Mesendoderm (in vitro differentiated cells): ENCODE measurements around the gene RAB17.

Experiments
- DNase-seq: peaks from one replicate; pipeline ENCODE4 v3.0.0; 2013
- H2AK5ac ChIP-seq: 2 replicates; pipeline ENCODE4 v1.6.1; 2013; ENCODE audit warnings: low read length, inconsistent platforms
- H2BK120ac ChIP-seq: 2 replicates; pipeline ENCODE4 v1.6.1; 2013; ENCODE audit warnings: low read depth, mild to moderate bottlenecking, low read length, moderate library complexity, mixed read lengths
- H2BK15ac ChIP-seq: replicated peaks from 2 replicates; pipeline ENCODE4 v1.6.1; 2013; ENCODE audit warnings: low read depth, mild to moderate bottlenecking, moderate library complexity
- H2BK5ac ChIP-seq: 2 replicates; pipeline ENCODE4 v1.6.1; 2013; ENCODE audit warnings: low read length, inconsistent platforms
- H3K18ac ChIP-seq: 2 replicates; pipeline ENCODE4 v1.6.1; 2013; ENCODE audit warnings: mild to moderate bottlenecking, low read length, mixed read lengths
- H3K23ac ChIP-seq: one replicate; pipeline ENCODE4 v1.6.1; 2013; ENCODE audit warnings: low read length
- H3K27ac ChIP-seq: 2 replicates; pipeline ENCODE4 v1.5.1; 2013; ENCODE audit warnings: low read depth, mild to moderate bottlenecking, inconsistent platforms, low read length, moderate library complexity
- H3K27me3 ChIP-seq: 2 replicates; pipeline ENCODE4 v1.6.1; 2013; ENCODE audit warnings: low read length, control low read depth, mild to moderate bottlenecking, inconsistent platforms; ENCODE audit not compliant: insufficient read depth, poor library complexity
- H3K36me3 ChIP-seq: 2 replicates; pipeline ENCODE4 v1.6.1; 2013; ENCODE audit warnings: low read length, inconsistent platforms; ENCODE audit not compliant: control insufficient read depth, insufficient read depth
- H3K4ac ChIP-seq: one replicate; pipeline ENCODE4 v1.6.1; 2013; ENCODE audit warnings: low read depth, mild to moderate bottlenecking, low read length, moderate library complexity
- H3K4me1 ChIP-seq: 2 replicates; pipeline ENCODE4 v1.6.1; 2013; ENCODE audit warnings: low read depth, low read length, inconsistent platforms; ENCODE audit not compliant: control insufficient read depth
- H3K4me2 ChIP-seq: 2 replicates; pipeline ENCODE4 v1.6.1; 2013; ENCODE audit warnings: low read length
- H3K4me3 ChIP-seq: 2 replicates; pipeline ENCODE4 v1.5.1; 2013; ENCODE audit warnings: mild to moderate bottlenecking, low read length
- H3K56ac ChIP-seq: one replicate; pipeline ENCODE4 v1.6.1; 2013; ENCODE audit warnings: low read length
- H3K79me1 ChIP-seq: 2 replicates; pipeline ENCODE4 v1.6.1; 2013; ENCODE audit warnings: low read length, inconsistent platforms
- H3K79me2 ChIP-seq: 2 replicates; pipeline ENCODE4 v1.6.1; 2013; ENCODE audit warnings: mild to moderate bottlenecking, low read length; ENCODE audit not compliant: control insufficient read depth, insufficient read depth
- H3K9ac ChIP-seq: 2 replicates; pipeline ENCODE4 v1.6.1; 2013; ENCODE audit warnings: low read length, inconsistent platforms
- H4K5ac ChIP-seq: one replicate; pipeline ENCODE4 v1.6.1; 2013; ENCODE audit warnings: low read length
- H4K8ac ChIP-seq: one replicate; pipeline ENCODE4 v1.6.1; 2013; ENCODE audit warnings: low read depth, mild to moderate bottlenecking, control low read depth, low read length, moderate library complexity
- WGBS: extraction: QIAGEN DNeasy Blood & Tissue Kit; methylation state at CpG from one replicate; pipeline ENCODE4 v1.1.7; 2013; ENCODE audit warnings: low lambda C conversion rate, missing lambda C conversion rate; ENCODE audit not compliant: insufficient coverage; ENCODE audit errors: extremely low coverage; 5-methylcytosine and 5-hydroxymethylcytosine counted together

RAB17 gene

GRCh38 chr2:237603718-237604362 lies 13.3 kb upstream of the RAB17 start:
- Histone ChIP-seq H3K4ac (peak overlapping the region; percentile 98), H3K4me1 (peaks cover 18% of the 10 kb centered on the region), H3K27me3 (no peaks in the 10 kb centered on the region), H2BK15ac (peak overlapping the region; percentile 37), H3K23ac (no peak overlapping the region), H3K4me2 (no peak overlapping the region), H3K4me3 (no peak overlapping the region), H3K79me1 (no peaks in the 10 kb centered on the region), H4K8ac (peak overlapping the region; percentile 41), H2BK120ac (peak overlapping the region; percentile 78), H3K9ac (peak overlapping the region; percentile 56), H2BK5ac (peak overlapping the region; percentile 90), H2AK5ac (peak overlapping the region; percentile 92), H3K27ac (peak overlapping the region; percentile 88), H4K5ac (no peak overlapping the region), H3K56ac (peak overlapping the region; percentile 85), H3K79me2 (no peaks in the 10 kb centered on the region), H3K18ac (peak overlapping the region; percentile 77), H3K36me3 (no peaks in the 10 kb centered on the region)
- peak; percentile 93 for DNase-seq
- WGBS: no CpG with 5 or more reads among the region's 15 CpGs

- peak overlapping the region; percentile 90 for H2BK5ac ChIP-seq
- no CpG with 5 or more reads among the region's 13 CpGs for WGBS
These were observed 12.6 kb upstream of the RAB17 start for GRCh38 chr2:237603049-237603717.

DNA sequence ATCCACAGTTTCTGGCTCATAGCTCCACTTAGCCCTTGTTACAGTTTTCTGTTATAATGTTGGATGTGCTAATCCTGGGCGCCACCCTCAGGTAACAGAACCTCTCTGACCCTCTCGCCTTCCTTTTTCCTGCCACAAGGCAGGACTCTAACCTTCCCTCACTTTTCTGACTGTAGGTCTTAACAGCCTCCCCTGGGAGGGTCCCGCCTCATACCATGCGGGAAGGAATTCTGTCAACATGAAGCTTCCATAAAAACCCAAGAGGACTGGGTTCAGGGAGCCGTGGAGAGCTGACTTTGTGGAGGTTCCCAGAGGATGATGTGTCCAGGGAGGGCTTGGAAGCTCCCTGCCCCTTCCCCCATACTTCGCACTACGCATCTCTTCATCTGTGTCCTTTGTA lies 11.9 kb upstream of the RAB17 start:
- Histone ChIP-seq H3K56ac (peak overlapping the region; percentile 76), H3K23ac (no peak overlapping the region), H2BK120ac (peak overlapping the region; percentile 78), H3K36me3 (no peaks in the 10 kb centered on the region), H3K27me3 (no peaks in the 10 kb centered on the region), H4K8ac (no peak overlapping the region), H3K79me2 (no peaks in the 10 kb centered on the region), H2BK15ac (no peak overlapping the region), H3K4me3 (no peak overlapping the region), H2BK5ac (peak overlapping the region; percentile 81), H3K4me2 (no peak overlapping the region), H3K18ac (peak overlapping the region; percentile 71), H4K5ac (peak overlapping the region; percentile 61), H3K4ac (peak overlapping the region; percentile 88), H2AK5ac (peak overlapping the region; percentile 83), H3K79me1 (no peaks in the 10 kb centered on the region), H3K4me1 (peaks cover 18% of the 10 kb centered on the region), H3K9ac (peak overlapping the region; percentile 46), H3K27ac (no peak overlapping the region)
- DNase-seq: peak; percentile 61
- WGBS: no CpG with 5 or more reads among the region's 7 CpGs

More at GRCh38 chr2:237603049-237603717, 12.6 kb upstream of the RAB17 start:
- Histone ChIP-seq H3K4me3 (no peak overlapping the region), H3K79me1 (no peaks in the 10 kb centered on the region), H3K9ac (peak overlapping the region; percentile 56), H3K56ac (peak overlapping the region; percentile 85), H3K4me1 (peaks cover 18% of the 10 kb centered on the region), H2AK5ac (peak overlapping the region; percentile 92), H3K36me3 (no peaks in the 10 kb centered on the region), H2BK120ac (peak overlapping the region; percentile 78), H3K27me3 (no peaks in the 10 kb centered on the region), H3K79me2 (no peaks in the 10 kb centered on the region), H3K4ac (peak overlapping the region; percentile 98), H3K23ac (peak overlapping the region; percentile 2), H4K8ac (peak overlapping the region; percentile 41), H3K18ac (peak overlapping the region; percentile 77), H3K27ac (peak overlapping the region; percentile 88), H3K4me2 (no peak overlapping the region), H4K5ac (no peak overlapping the region), H2BK15ac (peak overlapping the region; percentile 37)
- no peak for DNase-seq

DNA sequence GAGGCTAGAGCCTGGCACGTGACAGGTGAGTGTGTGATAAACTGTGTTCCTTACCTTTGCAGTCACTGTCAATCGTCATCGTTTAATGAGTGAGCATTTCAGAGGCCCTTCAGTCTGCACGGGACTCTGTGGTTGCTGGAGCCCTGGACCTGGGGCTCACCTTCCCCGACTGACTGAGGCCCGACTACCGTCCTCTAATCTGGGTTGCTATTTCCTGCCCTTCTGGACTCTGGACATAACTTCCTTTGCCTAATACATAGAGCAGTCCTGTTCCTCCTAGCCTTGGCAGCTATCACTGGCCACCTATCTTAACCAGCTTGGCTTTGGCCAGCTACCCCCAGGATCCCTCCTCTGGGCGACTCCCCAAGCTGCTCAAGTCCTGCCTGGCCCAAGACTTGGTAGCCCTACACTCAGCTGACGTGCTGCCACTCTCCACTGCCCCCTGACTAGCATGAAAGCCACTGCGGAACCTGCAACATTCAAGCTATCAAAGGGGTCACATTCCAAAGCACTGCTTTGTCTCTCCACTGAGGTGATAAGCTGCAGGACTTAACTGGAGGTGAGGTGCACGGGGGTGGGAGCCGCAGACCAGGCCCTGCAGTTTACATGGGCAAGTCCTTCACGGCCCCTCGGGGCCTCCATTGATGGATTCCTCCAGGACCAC lies 11.1 kb upstream of the RAB17 start:
- DNase-seq: peak; percentile 98

DNA sequence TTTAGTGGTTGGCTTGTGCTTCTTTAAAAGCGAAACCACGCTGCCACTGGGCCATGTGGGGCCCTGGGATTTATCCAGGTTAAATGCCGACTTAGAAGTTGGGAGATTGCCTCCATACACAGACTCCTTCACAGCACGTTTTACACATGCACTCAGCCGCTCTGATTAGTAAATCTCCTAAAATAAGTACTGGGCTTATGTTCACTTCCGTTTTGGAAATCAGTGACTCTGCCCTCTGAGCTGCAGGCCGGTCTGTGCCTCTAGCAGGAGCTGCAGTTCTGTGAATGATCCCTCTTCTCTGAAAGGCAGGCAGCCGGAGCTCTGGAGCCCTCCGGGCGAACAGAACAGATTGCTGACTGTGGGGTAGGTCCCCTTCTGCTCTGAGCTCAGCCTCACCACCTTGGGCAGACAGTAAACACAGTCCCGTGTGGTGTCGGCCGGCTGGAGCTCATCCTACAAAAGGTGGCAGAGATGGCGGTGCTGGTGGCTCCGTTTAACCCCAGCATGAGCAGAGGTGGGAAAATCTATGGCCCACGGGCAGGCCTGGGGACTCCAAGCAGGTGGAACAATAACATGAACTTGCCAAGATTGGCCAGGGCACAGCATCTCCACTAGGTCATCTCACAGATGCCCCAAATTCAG lies 9.8 kb upstream of the RAB17 start:
- no CpG with 5 or more reads among the region's 16 CpGs for WGBS

More for the DNA sequence above, 11.1 kb upstream of the RAB17 start:
- H4K8ac ChIP-seq: no peak overlapping the region
- H2BK5ac ChIP-seq: peak overlapping the region; percentile 64
- peak overlapping the region; percentile 73 for H3K56ac ChIP-seq
- H3K4ac ChIP-seq: peak overlapping the region; percentile 56
- H3K18ac ChIP-seq: peak overlapping the region; percentile 52
- H4K5ac ChIP-seq: no peak overlapping the region
- no peaks in the 10 kb centered on the region for H3K36me3 ChIP-seq
- H3K23ac ChIP-seq: no peak overlapping the region
- no peaks in the 10 kb centered on the region for H3K79me1 ChIP-seq
- peak overlapping the region; percentile 54 for H3K27ac ChIP-seq
- H3K4me3 ChIP-seq: no peak overlapping the region
- H2BK15ac ChIP-seq: no peak overlapping the region
- peaks cover 18% of the 10 kb centered on the region for H3K4me1 ChIP-seq
- H3K9ac ChIP-seq: peak overlapping the region; percentile 54
- peak overlapping the region; percentile 97 for H2AK5ac ChIP-seq
- no peak overlapping the region for H3K4me2 ChIP-seq
- WGBS: no CpG with 5 or more reads among the region's 14 CpGs
- H3K79me2 ChIP-seq: no peaks in the 10 kb centered on the region
- no peaks in the 10 kb centered on the region for H3K27me3 ChIP-seq
- H2BK120ac ChIP-seq: peak overlapping the region; percentile 48

More for the DNA sequence above, 9.8 kb upstream of the RAB17 start:
- Histone ChIP-seq H3K56ac (peak overlapping the region; percentile 71), H3K36me3 (no peaks in the 10 kb centered on the region), H3K4ac (peak overlapping the region; percentile 82), H3K18ac (peak overlapping the region; percentile 76), H2BK15ac (no peak overlapping the region), H4K8ac (no peak overlapping the region), H3K27me3 (no peaks in the 10 kb centered on the region), H2BK5ac (peak overlapping the region; percentile 52), H3K79me1 (no peaks in the 10 kb centered on the region), H2AK5ac (peak overlapping the region; percentile 93), H3K79me2 (no peaks in the 10 kb centered on the region), H3K23ac (no peak overlapping the region), H3K27ac (no peak overlapping the region), H3K4me3 (no peak overlapping the region), H3K9ac (peak overlapping the region; percentile 4), H3K4me1 (peaks cover 20% of the 10 kb centered on the region), H2BK120ac (peak overlapping the region; percentile 82), H4K5ac (no peak overlapping the region), H3K4me2 (no peak overlapping the region)
- no peak for DNase-seq
